H9 (cell line): Measurements from ENCODE around the gene MGRN1. TPM values are rescaled to one million over a fixed set of nuclear protein-coding genes. Genes with fewer than 3 reads are reported as not detected.

Source experiments
- DNase-seq: peaks from one replicate; pipeline ENCODE4 v3.0.0-alpha.2; 2017
- H2AFZ ChIP-seq: one replicate; pipeline ENCODE4 v1.6.1; 2013; ENCODE audit warnings: mild to moderate bottlenecking, low read length, control low read depth, moderate library complexity
- H2AK5ac ChIP-seq: 2 replicates; pipeline ENCODE4 v1.6.1; 2013; ENCODE audit warnings: low read length, control low read depth, mixed read lengths; ENCODE audit not compliant: insufficient read length
- H2BK120ac ChIP-seq: one replicate; pipeline ENCODE4 v1.6.1; 2013; ENCODE audit warnings: low read depth, mild to moderate bottlenecking, low read length, control low read depth, inconsistent platforms; ENCODE audit not compliant: poor library complexity, severe bottlenecking
- H2BK12ac ChIP-seq: 2 replicates; pipeline ENCODE4 v1.6.1; 2013; ENCODE audit warnings: low read length, control low read depth, mixed read lengths, low read depth; ENCODE audit not compliant: insufficient read length
- H2BK15ac ChIP-seq: 2 replicates; pipeline ENCODE4 v1.6.1; 2013; ENCODE audit warnings: low read depth, low read length, control low read depth
- H2BK20ac ChIP-seq: one replicate; pipeline ENCODE4 v1.6.1; 2013; ENCODE audit warnings: low read depth, mild to moderate bottlenecking, low read length, control low read depth, inconsistent platforms; ENCODE audit not compliant: poor library complexity, severe bottlenecking
- H2BK5ac ChIP-seq: 2 replicates; pipeline ENCODE4 v1.6.1; 2013; ENCODE audit warnings: low read length, control low read depth, mixed read lengths; ENCODE audit not compliant: insufficient read length
- H3K14ac ChIP-seq: 2 replicates; pipeline ENCODE4 v1.6.1; 2013; ENCODE audit warnings: low read length, control low read depth; ENCODE audit not compliant: insufficient read depth
- H3K18ac ChIP-seq: 2 replicates; pipeline ENCODE4 v1.6.1; 2013; ENCODE audit warnings: low read depth, mild to moderate bottlenecking, mixed read lengths, low read length, control low read depth; ENCODE audit not compliant: insufficient read length
- H3K23ac ChIP-seq: 2 replicates; pipeline ENCODE4 v1.6.1; 2013; ENCODE audit warnings: low read length, control low read depth, mixed read lengths, low read depth; ENCODE audit not compliant: insufficient read length
- H3K23me2 ChIP-seq: 2 replicates; pipeline ENCODE4 v1.6.1; 2013; ENCODE audit warnings: low read depth, mild to moderate bottlenecking, mixed read lengths, low read length, control low read depth; ENCODE audit not compliant: insufficient read length, poor library complexity, severe bottlenecking
- H3K27ac ChIP-seq: 2 replicates; pipeline ENCODE4 v1.5.1; 2013; ENCODE audit warnings: low read length, control low read depth, mixed read lengths, low read depth; ENCODE audit not compliant: insufficient read length
- H3K27me3 ChIP-seq: 2 replicates; pipeline ENCODE4 v1.6.1; 2013; ENCODE audit warnings: low read length, control low read depth, inconsistent platforms; ENCODE audit not compliant: insufficient read depth
- H3K4ac ChIP-seq: 2 replicates; pipeline ENCODE4 v1.6.1; 2013; ENCODE audit warnings: low read depth, mild to moderate bottlenecking, control low read depth, inconsistent platforms, low read length, moderate library complexity
- H3K4me1 ChIP-seq: 2 replicates; pipeline ENCODE4 v1.6.1; 2013; ENCODE audit warnings: low read length, control low read depth, inconsistent platforms; ENCODE audit not compliant: insufficient read depth
- H3K4me2 ChIP-seq: 2 replicates; pipeline ENCODE4 v1.6.1; 2013; ENCODE audit warnings: low read length, control low read depth, mixed read lengths; ENCODE audit not compliant: insufficient read length, insufficient read depth
- H3K56ac ChIP-seq: 2 replicates; pipeline ENCODE4 v1.6.1; 2013; ENCODE audit warnings: low read depth, mild to moderate bottlenecking, mixed read lengths, low read length, control low read depth; ENCODE audit not compliant: insufficient read length
- H3K79me1 ChIP-seq: 2 replicates; pipeline ENCODE4 v1.6.1; 2013; ENCODE audit warnings: low read depth, mild to moderate bottlenecking, moderate library complexity, low read length, control low read depth, inconsistent platforms; ENCODE audit not compliant: insufficient read depth, poor library complexity, severe bottlenecking
- H3K79me2 ChIP-seq: 2 replicates; pipeline ENCODE4 v1.6.1; 2013; ENCODE audit warnings: low read length, control low read depth, inconsistent platforms; ENCODE audit not compliant: insufficient read depth
- H3K9ac ChIP-seq: 2 replicates; pipeline ENCODE4 v1.6.1; 2013; ENCODE audit warnings: low read length, control low read depth, mixed read lengths; ENCODE audit not compliant: insufficient read length; ENCODE audit errors: extremely low read depth
- H3K9me3 ChIP-seq: one replicate; pipeline ENCODE4 v1.6.1; 2013; ENCODE audit warnings: low read depth, low read length, inconsistent platforms; ENCODE audit not compliant: control insufficient read depth
- H3T11ph ChIP-seq: one replicate; pipeline ENCODE4 v1.6.1; 2013; ENCODE audit warnings: mild to moderate bottlenecking, low read length, control low read depth, inconsistent platforms
- H4K20me1 ChIP-seq: one replicate; pipeline ENCODE4 v1.6.1; 2013; ENCODE audit not compliant: control insufficient read depth, insufficient read length, insufficient read depth
- H4K5ac ChIP-seq: 2 replicates; pipeline ENCODE4 v1.6.1; 2013; ENCODE audit warnings: low read depth, mild to moderate bottlenecking, mixed read lengths, low read length, control low read depth; ENCODE audit not compliant: insufficient read length
- H4K8ac ChIP-seq: replicated peaks from 2 replicates; pipeline ENCODE4 v1.6.1; 2013; ENCODE audit warnings: low read length, control low read depth, mixed read lengths, low read depth; ENCODE audit not compliant: insufficient read length
- H4K91ac ChIP-seq: 2 replicates; pipeline ENCODE4 v1.6.1; 2013; ENCODE audit warnings: low read depth, mild to moderate bottlenecking, moderate library complexity, mixed read lengths, low read length, control low read depth; ENCODE audit not compliant: insufficient read length
- H3K27ac Mint-ChIP-seq, 3 experiments: 2 replicates in 2 of 3; 3 replicates in 1 of 3; pipeline ENCODE4 v1.8.0; 2020 to 2021; ENCODE audit warnings: mixed read lengths in 3 of 3, mild to moderate bottlenecking in 1 of 3, moderate library complexity in 1 of 3
- H3K27me3 Mint-ChIP-seq: 2 replicates; pipeline ENCODE4 v1.8.0; 2021; ENCODE audit warnings: low read depth, mild to moderate bottlenecking, moderate library complexity, mixed read lengths
- H3K36me3 Mint-ChIP-seq, 3 experiments: 2 replicates in 2 of 3; 3 replicates in 1 of 3; pipeline ENCODE4 v1.8.0; 2020 to 2021; ENCODE audit warnings: low read depth in 3 of 3, mixed read lengths in 3 of 3; ENCODE audit not compliant: insufficient read depth in 1 of 3
- H3K4me1 Mint-ChIP-seq, 2 experiments: 2 replicates each; pipeline ENCODE4 v1.8.0; 2020; ENCODE audit warnings: mixed read lengths in 2 of 2
- H3K4me3 Mint-ChIP-seq, 2 experiments: 2 replicates in 1 of 2; 3 replicates in 1 of 2; pipeline ENCODE4 v1.8.0; 2020 to 2021; ENCODE audit warnings: mild to moderate bottlenecking in 2 of 2, mixed read lengths in 2 of 2, moderate library complexity in 1 of 2
- H3K9me3 Mint-ChIP-seq, 2 experiments: 2 replicates in 1 of 2; 3 replicates in 1 of 2; pipeline ENCODE4 v1.8.0; 2020; ENCODE audit warnings: mild to moderate bottlenecking in 2 of 2, mixed read lengths in 2 of 2, moderate library complexity in 1 of 2
- CTCF ChIP-seq: fragments of 200-600 bp; sonication (generic); conservative IDR thresholded peaks from 3 replicates; pipeline ENCODE4 v1.8.0; 2021; ENCODE audit warnings: antibody characterized with exemption, mild to moderate bottlenecking
- WGBS: extraction: QIAGEN DNeasy Blood & Tissue Kit; methylation state at CpG from one replicate; pipeline ENCODE4 v1.1.7; 2013; ENCODE audit warnings: missing lambda C conversion rate, low lambda C conversion rate, mixed read lengths; ENCODE audit not compliant: insufficient read length; ENCODE audit errors: extremely low coverage; 5-methylcytosine and 5-hydroxymethylcytosine counted together
- total RNA-seq: library from RNA; stranded (reverse); gene quantifications from 2 replicates; pipeline ENCODE4 v1.2.1, GENCODE V29; 2021

MGRN1 gene
- total RNA-seq, 1 experiment from 2014 or later: 91.6 TPM

- no peak for TF ChIP-seq CTCF
- no peaks in the 10 kb centered on the region for H3K4me1 ChIP-seq
- Mint-ChIP-seq H3K27ac (peak overlapping the region; percentile 95 to 97 (median 96); a peak in 6 of 7 replicates), H3K4me3 (peak overlapping the region; percentile 89 to 98), H3K9me3 (peaks cover 0 to 2% of the 10 kb centered on the region in 2 experiments; a peak in 2 of 5 replicates), H3K4me1 (peaks cover 16 to 20% of the 10 kb centered on the region in 2 experiments), H3K27me3 (no peaks in the 10 kb centered on the region), H3K36me3 (peaks cover 16 to 20% (median 16%) of the 10 kb centered on the region in 3 experiments)
- H3K23me2 ChIP-seq: peaks cover 10% of the 10 kb centered on the region
- H3K9me3 ChIP-seq: no peaks in the 10 kb centered on the region
- H3K4me2 ChIP-seq: peak overlapping the region; percentile 79
- no peak overlapping the region for H4K8ac ChIP-seq
- H3K23ac ChIP-seq: no peak overlapping the region
- no peak overlapping the region for H3K56ac ChIP-seq
- H3K27ac ChIP-seq: no peak overlapping the region
- H3K79me2 ChIP-seq: peaks cover 17% of the 10 kb centered on the region; the same call in 1 of the 2 replicates
- H2AK5ac ChIP-seq: no peak overlapping the region
- no CpG with 5 or more reads among the region's 11 CpGs for WGBS
- no peak for DNase-seq
- H3K27me3 ChIP-seq: no peaks in the 10 kb centered on the region
- no peak overlapping the region for H2BK5ac ChIP-seq
- H4K20me1 ChIP-seq: no peaks in the 10 kb centered on the region
- H3T11ph ChIP-seq: no peak overlapping the region
- H4K5ac ChIP-seq: no peak overlapping the region
- H2BK120ac ChIP-seq: no peak overlapping the region
- no peak overlapping the region for H4K91ac ChIP-seq
- H3K4ac ChIP-seq: no peak overlapping the region
- no peak overlapping the region for H2AFZ ChIP-seq
- H3K79me1 ChIP-seq: peaks cover 10% of the 10 kb centered on the region
- H3K14ac ChIP-seq: peak overlapping the region; percentile 16; the same call in 1 of the 2 replicates
- no peak overlapping the region for H2BK20ac ChIP-seq
- H3K18ac ChIP-seq: peak overlapping the region; percentile 63
- no peak overlapping the region for H2BK12ac ChIP-seq
- peak overlapping the region; percentile 45 for H3K9ac ChIP-seq
- no peak overlapping the region for H2BK15ac ChIP-seq
Observed at GRCh38 chr16:4625560-4626159, 1.0 kb downstream of the MGRN1 start.
